Thoracic aorta (tissue), 2 donors: ENCODE data around the gene LRRC4B. TPM values are rescaled to one million over a fixed set of nuclear protein-coding genes. Genes with fewer than 3 reads are reported as not detected.

ENCODE experiments used
- ATAC-seq: fragments of 150-250 bp; one replicate; pipeline ENCODE4 v1.8.0; 2017; ENCODE audit warnings: low read depth; ENCODE audit not compliant: insufficient number of reproducible peaks, low FRiP score
- DNase-seq: peaks from one replicate; pipeline ENCODE4 v3.0.0-alpha.2; 2020; ENCODE audit warnings: low spot score
- H3K27ac ChIP-seq, 2 donors: fragments of 200-600 bp; sonication (generic); 1 replicate in 1 of 2; 2 replicates in 1 of 2; pipeline ENCODE4 v1.5.1; 2016; ENCODE audit warnings: mild to moderate bottlenecking in 2 of 2, moderate library complexity in 2 of 2
- H3K27me3 ChIP-seq: fragments of 200-600 bp; sonication (generic); replicated peaks from 2 replicates; pipeline ENCODE4 v1.6.0; 2016; ENCODE audit warnings: mild to moderate bottlenecking; ENCODE audit not compliant: insufficient read depth
- H3K36me3 ChIP-seq: fragments of 200-600 bp; sonication (generic); one replicate; pipeline ENCODE4 v1.5.1; 2016
- H3K4me1 ChIP-seq, 2 donors: fragments of 200-600 bp; sonication (generic); 1 replicate in 1 of 2; 2 replicates in 1 of 2; pipeline versions ENCODE4 v1.5.1 to v1.6.0; 2016; ENCODE audit warnings: low read depth in 2 of 2, mild to moderate bottlenecking in 1 of 2; ENCODE audit not compliant: control insufficient read depth in 1 of 2
- H3K4me3 ChIP-seq: fragments of 200-600 bp; sonication (generic); 2 replicates; pipeline ENCODE4 v1.5.1; 2016; ENCODE audit warnings: mild to moderate bottlenecking
- H3K9me3 ChIP-seq: fragments of 200-600 bp; sonication (generic); 2 replicates; pipeline ENCODE4 v1.5.1; 2016
- total RNA-seq, 2 donors: library from RNA; depleted of rRNA; stranded (reverse); fragments of >200 nt; gene quantifications; one replicate each; pipeline versions ENCODE4 v1.1.0 to v1.2.3, GENCODE V29; 2016
- TF ChIP-seq, protein P1 (sequence below): fragments of 200-600 bp; sonication (generic); IDR thresholded peaks from one replicate; pipeline ENCODE4 v1.5.1; 2019; ENCODE audit warnings: antibody characterized with exemption

LRRC4B gene
- total RNA-seq, 2 donors from 2014 or later: 5.3 to 13.7 TPM

GRCh38 chr19:50492303-50493052, 75.8 kb downstream of the LRRC4B start:
- no peak overlapping the region for H3K27ac ChIP-seq
- no peaks in the 10 kb centered on the region for H3K27me3 ChIP-seq
- TF ChIP-seq, protein P1, sequence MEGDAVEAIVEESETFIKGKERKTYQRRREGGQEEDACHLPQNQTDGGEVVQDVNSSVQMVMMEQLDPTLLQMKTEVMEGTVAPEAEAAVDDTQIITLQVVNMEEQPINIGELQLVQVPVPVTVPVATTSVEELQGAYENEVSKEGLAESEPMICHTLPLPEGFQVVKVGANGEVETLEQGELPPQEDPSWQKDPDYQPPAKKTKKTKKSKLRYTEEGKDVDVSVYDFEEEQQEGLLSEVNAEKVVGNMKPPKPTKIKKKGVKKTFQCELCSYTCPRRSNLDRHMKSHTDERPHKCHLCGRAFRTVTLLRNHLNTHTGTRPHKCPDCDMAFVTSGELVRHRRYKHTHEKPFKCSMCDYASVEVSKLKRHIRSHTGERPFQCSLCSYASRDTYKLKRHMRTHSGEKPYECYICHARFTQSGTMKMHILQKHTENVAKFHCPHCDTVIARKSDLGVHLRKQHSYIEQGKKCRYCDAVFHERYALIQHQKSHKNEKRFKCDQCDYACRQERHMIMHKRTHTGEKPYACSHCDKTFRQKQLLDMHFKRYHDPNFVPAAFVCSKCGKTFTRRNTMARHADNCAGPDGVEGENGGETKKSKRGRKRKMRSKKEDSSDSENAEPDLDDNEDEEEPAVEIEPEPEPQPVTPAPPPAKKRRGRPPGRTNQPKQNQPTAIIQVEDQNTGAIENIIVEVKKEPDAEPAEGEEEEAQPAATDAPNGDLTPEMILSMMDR: no peak
- H3K4me3 ChIP-seq: no peak overlapping the region
- no peaks in the 10 kb centered on the region for H3K4me1 ChIP-seq
- no peak for ATAC-seq
- no peaks in the 10 kb centered on the region for H3K9me3 ChIP-seq
- no peak for DNase-seq
- H3K36me3 ChIP-seq: no peaks in the 10 kb centered on the region

- no peaks in the 10 kb centered on the region for H3K4me1 ChIP-seq
- no peak for DNase-seq
- no peaks in the 10 kb centered on the region for H3K36me3 ChIP-seq
- H3K4me3 ChIP-seq: no peak overlapping the region
- ATAC-seq: no peak
- H3K9me3 ChIP-seq: no peaks in the 10 kb centered on the region
- TF ChIP-seq, protein P1: no peak
- no peaks in the 10 kb centered on the region for H3K27me3 ChIP-seq
- H3K27ac ChIP-seq: no peak overlapping the region
Observed at GRCh38 chr19:50490991-50491472, 77.2 kb downstream of the LRRC4B start.

DNA sequence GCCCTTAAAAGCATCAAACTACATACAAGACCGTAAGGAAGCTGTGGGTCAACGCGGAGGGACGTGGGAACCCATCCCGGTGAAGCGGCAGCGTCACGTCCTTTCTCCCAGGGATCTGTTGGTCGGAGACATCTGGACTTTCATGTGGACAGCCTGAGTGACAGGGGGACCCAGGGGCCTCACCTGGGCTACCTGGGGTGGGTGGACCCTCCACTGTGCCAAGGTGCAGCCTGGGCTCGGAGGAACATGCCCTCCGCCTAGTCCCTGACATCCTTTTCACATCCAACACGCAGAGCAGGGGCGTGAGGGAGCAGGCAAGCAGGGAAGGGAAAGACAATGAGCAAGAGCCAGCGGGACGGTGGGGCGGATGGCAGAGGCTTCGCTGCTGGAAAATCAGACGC, 77.8 kb downstream of the LRRC4B start:
- Histone ChIP-seq H3K27me3 (no peaks in the 10 kb centered on the region), H3K9me3 (no peaks in the 10 kb centered on the region), H3K4me3 (no peak overlapping the region), H3K4me1 (no peaks in the 10 kb centered on the region), H3K27ac (no peak overlapping the region), H3K36me3 (no peaks in the 10 kb centered on the region)
- TF ChIP-seq, protein P1: no peak
- no peak for DNase-seq
- no peak for ATAC-seq

DNA sequence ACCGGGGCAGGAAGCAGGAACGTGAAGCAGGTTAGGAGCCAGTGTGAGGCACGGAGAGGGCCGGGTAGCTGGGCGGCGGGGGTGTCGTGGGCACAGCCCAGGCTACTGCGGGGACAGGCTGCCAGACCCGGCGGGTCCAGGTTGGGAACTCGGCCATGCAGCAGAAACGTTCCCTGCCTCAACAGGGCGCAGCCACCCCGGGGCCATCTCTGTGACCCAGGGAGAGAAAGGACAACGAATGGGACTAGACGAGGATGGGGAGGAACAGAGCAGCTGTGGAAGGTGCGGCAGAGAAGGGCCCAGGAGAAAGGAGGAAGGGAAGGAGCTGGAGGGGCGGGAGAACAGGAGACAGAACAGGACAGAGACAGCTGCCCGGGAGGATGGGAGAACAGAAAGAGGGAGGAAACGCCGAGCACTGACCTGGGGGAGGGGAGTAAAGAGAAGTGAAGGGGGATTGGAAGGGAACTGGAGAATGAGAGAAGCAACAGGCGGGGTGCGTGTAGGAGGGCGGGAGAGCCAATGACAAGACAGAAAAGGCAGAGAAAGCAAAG, 78.7 kb downstream of the LRRC4B start:
- ATAC-seq (no peak), DNase-seq (no peak)
- Histone ChIP-seq H3K4me1 (no peaks in the 10 kb centered on the region), H3K4me3 (no peak overlapping the region), H3K27me3 (no peaks in the 10 kb centered on the region), H3K9me3 (no peaks in the 10 kb centered on the region), H3K36me3 (no peaks in the 10 kb centered on the region), H3K27ac (no peak overlapping the region)
- TF ChIP-seq, protein P1: no peak

DNA sequence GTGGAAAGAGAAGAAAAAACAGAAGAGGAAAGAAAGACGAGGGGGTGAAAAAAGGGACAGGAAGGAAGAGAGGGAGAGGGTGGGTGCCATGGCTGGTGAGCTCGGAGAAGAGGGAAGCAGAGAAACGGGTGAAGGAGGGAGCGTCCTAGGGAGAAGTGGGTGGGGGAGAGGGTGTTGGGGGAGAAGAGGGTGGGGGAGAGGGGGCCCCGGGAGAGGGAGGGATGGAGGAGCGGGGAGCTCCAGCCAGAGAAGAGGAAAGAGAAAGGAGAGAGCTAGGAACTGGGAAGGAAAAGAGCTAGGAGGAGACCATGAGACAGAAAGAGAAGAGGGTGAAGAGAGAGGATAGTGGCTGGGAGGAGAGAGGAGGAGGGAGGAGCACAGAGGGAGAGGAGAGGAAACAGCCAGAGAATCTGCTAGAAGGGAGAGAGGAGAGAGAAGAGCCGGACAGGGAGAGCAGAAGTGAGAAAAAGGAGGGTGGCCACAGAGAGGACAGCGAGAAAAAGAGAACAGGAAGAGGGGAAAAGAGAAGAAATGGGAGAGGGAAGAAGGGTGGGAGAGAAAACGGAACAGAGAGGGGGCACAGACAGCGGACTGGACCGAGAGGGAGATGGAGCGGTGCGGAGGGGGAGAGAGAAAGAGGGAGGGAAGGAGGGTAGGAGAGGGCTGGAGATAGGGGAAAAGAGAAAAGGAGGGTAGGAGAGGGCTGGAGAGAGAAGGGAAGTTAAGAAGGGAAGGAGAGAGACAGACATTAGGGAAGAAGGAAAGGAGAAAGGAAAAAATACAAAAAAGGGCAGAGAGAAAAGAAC, 79.6 kb downstream of the LRRC4B start:
- H3K27ac ChIP-seq: no peak overlapping the region
- ATAC-seq (no peak), DNase-seq (no peak)
- H3K36me3 ChIP-seq: no peaks in the 10 kb centered on the region
- no peaks in the 10 kb centered on the region for H3K27me3 ChIP-seq
- H3K4me1 ChIP-seq: no peaks in the 10 kb centered on the region
- TF ChIP-seq, protein P1: no peak
- H3K9me3 ChIP-seq: no peaks in the 10 kb centered on the region
- no peak overlapping the region for H3K4me3 ChIP-seq
